Right lobe of liver (tissue), 4 donors: ENCODE results near the gene OR9Q1.

Experiments
- CTCF ChIP-seq, 4 donors: fragments of 200-600 bp in 3 of 4; fragments of 450-650 bp in 1 of 4; IDR thresholded peaks; one replicate each; pipeline versions ENCODE4 v1.5.1 to v1.8.0; 2016 to 2022; ENCODE audit warnings: antibody characterized with exemption in 4 of 4, mild to moderate bottlenecking in 2 of 4
- POLR2A ChIP-seq: fragments of 450-650 bp; IDR thresholded peaks from one replicate; pipeline ENCODE4 v1.6.1; 2017; ENCODE audit warnings: antibody characterized with exemption, mild to moderate bottlenecking
- donor health status: DM: no; HTN: no; CAD: no.
- donor health status: DM: no; HTN: no; CAD: no.
- donor health status: DM: no; HTN: yes; CAD: no.

- TF ChIP-seq POLR2A (no peak), CTCF (IDR thresholded peaks at IDR 0.05) (no peak)
These were observed 44.0 kb downstream of the OR9Q1 start for GRCh38 chr11:58067685-58068084.
